A549 (cell line): ENCODE data around the gene ZWILCH.

Experiments
- BHLHE40 ChIP-seq: IDR thresholded peaks from 2 replicates; pipeline ENCODE4 v1.6.1; 2012; ENCODE audit warnings: low read depth, low read length, inconsistent platforms
- POLR2A ChIP-seq: IDR thresholded peaks from 2 replicates; pipeline ENCODE4 v1.6.1; 2012; ENCODE audit warnings: mild to moderate bottlenecking, low read length
- TF ChIP-seq, protein P1 (sequence below): fragments of >200 bp; sonication (Bioruptor Twin); formaldehyde crosslinking; IDR thresholded peaks from 3 replicates; pipeline ENCODE4 v1.5.1; 2016
- TF ChIP-seq, protein P2 (sequence below): IDR thresholded peaks from 2 replicates; pipeline ENCODE4 v1.6.1; 2012
- TF ChIP-seq, protein P3 (sequence below): fragments of 200-600 bp; sonication (generic); IDR thresholded peaks from 2 replicates; pipeline ENCODE4 v1.6.1; 2016; ENCODE audit warnings: antibody characterized with exemption, mild to moderate bottlenecking, moderate library complexity

DNA sequence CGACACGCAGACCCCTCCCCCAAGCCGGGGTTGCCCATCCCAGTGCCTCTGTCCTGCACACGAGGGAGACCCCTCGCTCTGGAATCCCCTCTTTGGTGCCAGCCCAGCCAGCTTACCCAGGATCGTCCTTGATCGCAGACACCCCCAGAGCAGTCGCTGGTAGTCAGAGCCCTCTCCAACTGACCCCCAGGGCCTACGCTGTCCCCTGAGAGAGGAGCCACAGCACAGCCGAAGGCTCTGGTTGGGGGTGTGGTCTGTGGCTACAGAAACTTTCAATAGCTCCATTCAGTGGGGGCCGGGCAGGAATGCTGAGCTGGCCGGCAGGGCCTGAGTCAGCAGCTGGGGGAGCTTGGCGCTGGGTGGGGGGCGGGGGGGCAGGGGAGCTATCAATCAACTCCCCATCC, 60.6 kb downstream of the ZWILCH start, which contains the start of gene LCTL:
- TF ChIP-seq, protein P1, sequence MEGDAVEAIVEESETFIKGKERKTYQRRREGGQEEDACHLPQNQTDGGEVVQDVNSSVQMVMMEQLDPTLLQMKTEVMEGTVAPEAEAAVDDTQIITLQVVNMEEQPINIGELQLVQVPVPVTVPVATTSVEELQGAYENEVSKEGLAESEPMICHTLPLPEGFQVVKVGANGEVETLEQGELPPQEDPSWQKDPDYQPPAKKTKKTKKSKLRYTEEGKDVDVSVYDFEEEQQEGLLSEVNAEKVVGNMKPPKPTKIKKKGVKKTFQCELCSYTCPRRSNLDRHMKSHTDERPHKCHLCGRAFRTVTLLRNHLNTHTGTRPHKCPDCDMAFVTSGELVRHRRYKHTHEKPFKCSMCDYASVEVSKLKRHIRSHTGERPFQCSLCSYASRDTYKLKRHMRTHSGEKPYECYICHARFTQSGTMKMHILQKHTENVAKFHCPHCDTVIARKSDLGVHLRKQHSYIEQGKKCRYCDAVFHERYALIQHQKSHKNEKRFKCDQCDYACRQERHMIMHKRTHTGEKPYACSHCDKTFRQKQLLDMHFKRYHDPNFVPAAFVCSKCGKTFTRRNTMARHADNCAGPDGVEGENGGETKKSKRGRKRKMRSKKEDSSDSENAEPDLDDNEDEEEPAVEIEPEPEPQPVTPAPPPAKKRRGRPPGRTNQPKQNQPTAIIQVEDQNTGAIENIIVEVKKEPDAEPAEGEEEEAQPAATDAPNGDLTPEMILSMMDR, result no peak
- no peak for TF ChIP-seq POLR2A
- TF ChIP-seq, protein P2, sequence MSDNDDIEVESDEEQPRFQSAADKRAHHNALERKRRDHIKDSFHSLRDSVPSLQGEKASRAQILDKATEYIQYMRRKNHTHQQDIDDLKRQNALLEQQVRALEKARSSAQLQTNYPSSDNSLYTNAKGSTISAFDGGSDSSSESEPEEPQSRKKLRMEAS, result no peak
- TF ChIP-seq, protein P3, sequence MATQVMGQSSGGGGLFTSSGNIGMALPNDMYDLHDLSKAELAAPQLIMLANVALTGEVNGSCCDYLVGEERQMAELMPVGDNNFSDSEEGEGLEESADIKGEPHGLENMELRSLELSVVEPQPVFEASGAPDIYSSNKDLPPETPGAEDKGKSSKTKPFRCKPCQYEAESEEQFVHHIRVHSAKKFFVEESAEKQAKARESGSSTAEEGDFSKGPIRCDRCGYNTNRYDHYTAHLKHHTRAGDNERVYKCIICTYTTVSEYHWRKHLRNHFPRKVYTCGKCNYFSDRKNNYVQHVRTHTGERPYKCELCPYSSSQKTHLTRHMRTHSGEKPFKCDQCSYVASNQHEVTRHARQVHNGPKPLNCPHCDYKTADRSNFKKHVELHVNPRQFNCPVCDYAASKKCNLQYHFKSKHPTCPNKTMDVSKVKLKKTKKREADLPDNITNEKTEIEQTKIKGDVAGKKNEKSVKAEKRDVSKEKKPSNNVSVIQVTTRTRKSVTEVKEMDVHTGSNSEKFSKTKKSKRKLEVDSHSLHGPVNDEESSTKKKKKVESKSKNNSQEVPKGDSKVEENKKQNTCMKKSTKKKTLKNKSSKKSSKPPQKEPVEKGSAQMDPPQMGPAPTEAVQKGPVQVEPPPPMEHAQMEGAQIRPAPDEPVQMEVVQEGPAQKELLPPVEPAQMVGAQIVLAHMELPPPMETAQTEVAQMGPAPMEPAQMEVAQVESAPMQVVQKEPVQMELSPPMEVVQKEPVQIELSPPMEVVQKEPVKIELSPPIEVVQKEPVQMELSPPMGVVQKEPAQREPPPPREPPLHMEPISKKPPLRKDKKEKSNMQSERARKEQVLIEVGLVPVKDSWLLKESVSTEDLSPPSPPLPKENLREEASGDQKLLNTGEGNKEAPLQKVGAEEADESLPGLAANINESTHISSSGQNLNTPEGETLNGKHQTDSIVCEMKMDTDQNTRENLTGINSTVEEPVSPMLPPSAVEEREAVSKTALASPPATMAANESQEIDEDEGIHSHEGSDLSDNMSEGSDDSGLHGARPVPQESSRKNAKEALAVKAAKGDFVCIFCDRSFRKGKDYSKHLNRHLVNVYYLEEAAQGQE, result no peak
- TF ChIP-seq BHLHE40, result no peak
